ENCODE results near the gene CARD9. TPM values are rescaled to one million over a fixed set of nuclear protein-coding genes. Genes with fewer than 3 reads are reported as not detected.

The CARD9 gene
- total RNA-seq, 3 donors from 2014 or later, result 2.2 to 2.4 (median 2.2) TPM

DNA sequence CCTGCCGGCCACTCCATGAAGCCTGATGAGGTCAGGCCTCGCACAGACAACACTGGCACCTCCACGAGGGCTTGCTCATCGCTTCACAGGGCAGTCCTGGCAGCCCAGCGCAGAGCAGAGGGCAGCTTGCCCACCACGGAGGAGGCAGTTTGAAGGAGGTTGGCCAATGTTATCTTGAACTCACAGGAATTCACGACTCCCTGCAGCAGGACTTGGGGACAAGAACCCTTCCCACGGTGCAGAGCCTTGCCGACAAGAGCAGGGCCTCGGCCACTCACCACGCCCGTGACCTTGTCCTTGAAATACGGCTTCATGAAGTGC, 21.5 kb upstream of the CARD9 start:
- no peak for TF ChIP-seq CTCF (IDR thresholded peaks at IDR 0.05)
- intact Hi-C loops (cut with DNase I, micrococcal nuclease), result no loop called here
- no peaks in the 10 kb centered on the region for H3K36me3 ChIP-seq (ENCODE audit: low read depth)

GRCh38 chr9:136394312-136395019, 21.0 kb upstream of the CARD9 start:
- ATAC-seq (no peak), DNase-seq (no peak)
- peaks cover 12% of the 10 kb centered on the region for H3K4me1 ChIP-seq (ENCODE audit: low read depth)
- intact Hi-C loops (cut with DNase I, micrococcal nuclease), result no loop called here
- no peaks in the 10 kb centered on the region for H3K36me3 ChIP-seq (ENCODE audit: low read depth)
- H3K9me3 ChIP-seq, result no peaks in the 10 kb centered on the region
- H3K4me3 ChIP-seq, result no peak overlapping the region
- TF ChIP-seq CTCF (IDR thresholded peaks at IDR 0.05), result no peak

More for the DNA sequence above, 21.5 kb upstream of the CARD9 start:
- Histone ChIP-seq H3K4me3 (no peak overlapping the region), H3K4me1 (ENCODE audit: low read depth) (peaks cover 12% of the 10 kb centered on the region), H3K9me3 (no peaks in the 10 kb centered on the region)
- DNase-seq (no peak), ATAC-seq (no peak)

DNA sequence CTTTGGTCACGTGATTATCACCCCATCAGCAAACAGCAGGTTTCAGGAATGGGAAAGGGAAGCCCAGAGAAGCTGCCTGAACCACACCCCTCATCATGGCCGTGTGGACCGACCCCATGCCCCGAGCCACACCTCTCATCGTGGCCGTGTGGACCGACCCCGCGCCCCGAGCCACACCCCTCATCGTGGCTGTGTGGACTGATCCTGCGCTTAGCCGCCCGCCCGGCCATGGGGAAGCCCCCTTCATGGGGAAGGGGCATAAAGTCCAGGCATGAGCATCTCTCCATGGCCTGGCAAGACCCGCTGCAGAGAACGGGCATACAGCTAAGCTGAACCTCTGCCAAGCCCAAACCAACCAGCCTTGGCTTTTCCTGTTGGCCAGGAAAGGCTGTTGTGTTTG, 20.1 kb upstream of the CARD9 start:
- Histone ChIP-seq H3K9me3 (no peaks in the 10 kb centered on the region), H3K36me3 (ENCODE audit: low read depth) (no peaks in the 10 kb centered on the region), H3K4me3 (no peak overlapping the region), H3K4me1 (ENCODE audit: low read depth) (peaks cover 8% of the 10 kb centered on the region)
- no peak for ATAC-seq
- intact Hi-C loops (cut with DNase I, micrococcal nuclease), result no loop called here
- DNase-seq, result no peak
- no peak for TF ChIP-seq CTCF (IDR thresholded peaks at IDR 0.05)

- ATAC-seq, result no peak
- Histone ChIP-seq H3K4me1 (ENCODE audit: low read depth) (peaks cover 8% of the 10 kb centered on the region), H3K36me3 (ENCODE audit: low read depth) (no peaks in the 10 kb centered on the region), H3K4me3 (no peak overlapping the region), H3K9me3 (no peaks in the 10 kb centered on the region)
- DNase-seq, result no peak
- intact Hi-C loops (cut with DNase I, micrococcal nuclease), result no loop called here
- no peak for TF ChIP-seq CTCF (IDR thresholded peaks at IDR 0.05)
Observed at GRCh38 chr9:136392538-136393449, 19.3 kb upstream of the CARD9 start.

DNA sequence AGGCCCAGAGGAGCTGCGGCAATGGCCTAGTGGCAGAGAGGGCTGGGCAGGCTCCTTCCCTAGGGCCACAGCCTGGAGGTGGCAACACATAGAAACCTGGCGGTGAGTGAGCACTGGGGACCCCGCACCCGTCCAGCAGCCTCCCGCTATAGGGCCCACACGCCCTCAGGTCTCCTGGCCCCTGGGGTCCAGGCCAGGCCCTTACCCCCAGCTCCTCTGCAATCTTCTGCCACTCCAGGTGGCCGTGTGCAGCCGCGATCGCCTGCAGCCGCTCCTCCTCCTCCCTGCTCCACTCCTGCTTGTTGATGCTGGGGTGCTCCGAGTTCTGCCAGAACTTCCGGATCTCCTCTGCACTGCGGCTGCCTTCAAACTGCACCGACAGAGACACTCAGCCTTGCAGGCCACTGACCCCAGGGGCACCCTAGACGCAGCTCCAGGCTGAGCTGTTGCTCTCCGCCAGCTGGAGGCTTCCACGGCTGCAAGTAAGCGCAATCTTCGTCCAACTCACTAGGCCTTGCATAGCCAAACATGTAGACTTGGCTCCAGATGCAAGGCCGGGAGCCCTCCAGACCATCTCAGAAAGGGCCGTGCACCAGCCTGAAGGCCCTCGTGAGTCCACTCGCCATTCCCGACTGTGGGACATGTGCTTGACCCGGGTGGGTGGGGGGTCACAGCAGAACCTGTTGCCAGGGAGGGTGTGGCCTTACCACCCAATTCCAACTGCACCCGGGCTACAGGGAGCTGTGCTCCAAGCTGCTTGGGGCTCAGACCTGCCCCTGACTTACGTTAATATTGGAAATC, 18.5 kb upstream of the CARD9 start:
- DNase-seq (no peak), ATAC-seq (no peak)
- Histone ChIP-seq H3K9me3 (no peaks in the 10 kb centered on the region), H3K4me1 (ENCODE audit: low read depth) (peaks cover 8% of the 10 kb centered on the region), H3K36me3 (ENCODE audit: low read depth) (no peaks in the 10 kb centered on the region), H3K4me3 (no peak overlapping the region)
- intact Hi-C loops (cut with DNase I, micrococcal nuclease), result no loop called here
- TF ChIP-seq CTCF (IDR thresholded peaks at IDR 0.05), result no peak

All from mucosa of descending colon (tissue), 3 donors.